PC-9 (cell line): ENCODE results near the gene SLC7A5. TPM values are rescaled to one million over a fixed set of nuclear protein-coding genes. Genes with fewer than 3 reads are reported as not detected.
"Not testable (repeated sequence)": the region's sequence is repeated elsewhere in the genome, so short reads cannot be mapped to it uniquely, and the experiment has no call there.

Experiments used
- BruUV-seq: library from RNA; stranded (reverse); fragments of 400-500 nt; replicated peaks from 2 replicates; lab custom pipeline; 2021; lab: Mats Ljungman, UMichigan
- CTCF ChIA-PET: fragments of 300-600 bp; sonication (Branson Sonifier 250); formaldehyde crosslinking; loops from one replicate; lab custom pipeline; 2022; ENCODE audit warnings: antibody characterized with exemption; lab: Charles Lee
- POLR2A ChIA-PET: fragments of 300-600 bp; sonication (Branson Sonifier 250); formaldehyde crosslinking; loops from one replicate; lab custom pipeline; 2022; ENCODE audit warnings: antibody characterized with exemption; ENCODE audit not compliant: unreplicated experiment; lab: Charles Lee
- DNase-seq, 2 experiments: peaks; one replicate each; pipeline versions ENCODE4 v3.0.0 to v3.0.0-alpha.2; 2015 to 2022; ENCODE audit warnings: mixed read lengths in 1 of 2
- H2AFZ ChIP-seq: fragments of 200-600 bp; sonication (generic); 2 replicates; pipeline ENCODE4 v1.8.1; 2017; ENCODE audit warnings: antibody characterized with exemption
- H3F3A ChIP-seq: fragments of 200-600 bp; sonication (generic); 2 replicates; pipeline ENCODE4 v1.8.1; 2017; ENCODE audit warnings: antibody characterized with exemption, mild to moderate bottlenecking, low read depth; ENCODE audit not compliant: insufficient read depth
- H3K27ac ChIP-seq: fragments of 200-600 bp; sonication (generic); 2 replicates; pipeline ENCODE4 v1.6.1; 2016; ENCODE audit warnings: mixed run types
- H3K27me3 ChIP-seq: fragments of 200-600 bp; sonication (generic); 2 replicates; pipeline ENCODE4 v1.6.1; 2016; ENCODE audit warnings: low read depth, mixed run types; ENCODE audit not compliant: insufficient read depth
- H3K36me3 ChIP-seq: fragments of 200-600 bp; sonication (generic); 2 replicates; pipeline ENCODE4 v1.6.1; 2016; ENCODE audit warnings: low read depth, mixed run types
- H3K4me1 ChIP-seq: fragments of 200-600 bp; sonication (generic); replicated peaks from 2 replicates; pipeline ENCODE4 v1.6.1; 2016; ENCODE audit warnings: mixed run types; ENCODE audit not compliant: insufficient read depth
- H3K4me2 ChIP-seq: fragments of 200-600 bp; sonication (generic); 2 replicates; pipeline ENCODE4 v1.6.1; 2017; ENCODE audit warnings: mixed run types
- H3K4me3 ChIP-seq: fragments of 200-600 bp; sonication (generic); 2 replicates; pipeline ENCODE4 v1.6.1; 2016; ENCODE audit warnings: mixed run types
- H3K79me2 ChIP-seq: fragments of 200-600 bp; sonication (generic); 2 replicates; pipeline ENCODE4 v1.6.1; 2017; ENCODE audit warnings: low read depth, mixed run types
- H3K9me2 ChIP-seq: fragments of 200-600 bp; sonication (generic); 2 replicates; pipeline ENCODE4 v1.8.1; 2017; ENCODE audit warnings: mild to moderate bottlenecking; ENCODE audit not compliant: insufficient read depth
- H3K9me3 ChIP-seq: fragments of 200-600 bp; sonication (generic); 2 replicates; pipeline ENCODE4 v1.8.1; 2016; ENCODE audit warnings: low read depth; ENCODE audit not compliant: insufficient read depth
- H4K20me1 ChIP-seq: fragments of 200-600 bp; sonication (generic); 2 replicates; pipeline ENCODE4 v1.8.1; 2017; ENCODE audit not compliant: insufficient read depth
- EZH2 ChIP-seq: fragments of 200-600 bp; sonication (generic); IDR thresholded peaks from 2 replicates; pipeline ENCODE4 v1.8.0; 2017; ENCODE audit warnings: antibody characterized with exemption, low read depth
- intact Hi-C: fragments of 100-400 bp; cut with micrococcal nuclease; formaldehyde crosslinking; loops from one replicate; pipeline ENCODE4 v1.10.0; 2022; ENCODE audit not compliant: unreplicated experiment
- total RNA-seq: library from RNA; stranded (reverse); gene quantifications from 2 replicates; pipeline ENCODE4 v1.2.3, GENCODE V29; 2021
- TF ChIP-seq, protein P1 (sequence below): fragments of 200-600 bp; sonication (generic); conservative IDR thresholded peaks from 2 replicates; pipeline ENCODE4 v1.6.1; 2017; ENCODE audit warnings: mixed run types, antibody characterized with exemption, mild to moderate bottlenecking, moderate library complexity

The SLC7A5 gene
- total RNA-seq, 1 experiment from 2014 or later = 496 TPM

DNA sequence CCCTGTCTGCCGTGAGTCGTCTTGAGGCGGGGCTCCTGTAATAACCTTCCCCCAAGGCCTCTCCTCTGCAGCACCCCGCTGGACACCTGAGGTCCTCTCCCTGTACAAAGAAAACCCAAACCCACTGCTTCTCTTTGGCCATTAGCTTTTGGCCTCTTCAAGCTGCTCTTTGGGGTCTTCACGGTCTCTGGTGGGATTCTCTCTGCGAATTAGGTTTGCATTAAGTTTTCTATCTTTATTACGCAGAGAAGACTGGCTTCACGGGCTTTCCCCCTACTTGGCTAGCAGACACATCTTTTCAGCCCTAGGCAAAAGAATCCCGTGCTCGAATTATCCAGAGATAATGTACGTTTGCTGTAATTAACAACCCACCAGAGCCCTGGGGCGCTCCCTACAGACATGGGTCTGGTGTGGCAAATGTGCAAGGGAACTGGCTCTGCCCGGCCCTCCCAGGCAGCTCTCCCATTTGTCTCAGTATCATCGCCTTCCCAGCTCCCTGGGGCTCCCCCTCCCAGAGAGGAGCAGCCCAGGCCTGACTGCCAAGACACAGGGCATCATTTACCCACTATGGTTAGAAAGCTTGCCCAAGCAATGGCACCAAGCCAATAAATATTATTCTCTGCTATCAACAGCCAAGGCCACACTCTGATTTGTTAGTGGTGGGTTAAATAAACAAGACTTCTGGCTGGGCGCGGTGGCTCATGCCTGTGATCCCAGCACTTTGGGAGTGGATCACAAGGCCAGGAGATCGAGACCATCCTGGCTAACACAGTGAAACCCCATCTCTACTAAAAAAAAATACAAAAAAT, 78.8 kb downstream of the SLC7A5 start:
- Histone ChIP-seq H3K27ac (peak overlapping the region; percentile 77), H3K79me2 (no peaks in the 10 kb centered on the region), H4K20me1 (no peaks in the 10 kb centered on the region), H3K9me2 (no peaks in the 10 kb centered on the region), H2AFZ (peak overlapping the region; percentile 34; the same call in 1 of the 2 replicates), H3K4me2 (peak overlapping the region; percentile 44), H3K9me3 (no peaks in the 10 kb centered on the region), H3F3A (peaks cover 44% of the 10 kb centered on the region; the same call in 1 of the 2 replicates), H3K27me3 (no peaks in the 10 kb centered on the region), H3K4me3 (no peak overlapping the region), H3K36me3 (no peaks in the 10 kb centered on the region), H3K4me1 (peaks cover 38% of the 10 kb centered on the region)
- DNase-seq = peak; percentile 39 to 76
- TF ChIP-seq EZH2 = no peak
- TF ChIP-seq, protein P1, sequence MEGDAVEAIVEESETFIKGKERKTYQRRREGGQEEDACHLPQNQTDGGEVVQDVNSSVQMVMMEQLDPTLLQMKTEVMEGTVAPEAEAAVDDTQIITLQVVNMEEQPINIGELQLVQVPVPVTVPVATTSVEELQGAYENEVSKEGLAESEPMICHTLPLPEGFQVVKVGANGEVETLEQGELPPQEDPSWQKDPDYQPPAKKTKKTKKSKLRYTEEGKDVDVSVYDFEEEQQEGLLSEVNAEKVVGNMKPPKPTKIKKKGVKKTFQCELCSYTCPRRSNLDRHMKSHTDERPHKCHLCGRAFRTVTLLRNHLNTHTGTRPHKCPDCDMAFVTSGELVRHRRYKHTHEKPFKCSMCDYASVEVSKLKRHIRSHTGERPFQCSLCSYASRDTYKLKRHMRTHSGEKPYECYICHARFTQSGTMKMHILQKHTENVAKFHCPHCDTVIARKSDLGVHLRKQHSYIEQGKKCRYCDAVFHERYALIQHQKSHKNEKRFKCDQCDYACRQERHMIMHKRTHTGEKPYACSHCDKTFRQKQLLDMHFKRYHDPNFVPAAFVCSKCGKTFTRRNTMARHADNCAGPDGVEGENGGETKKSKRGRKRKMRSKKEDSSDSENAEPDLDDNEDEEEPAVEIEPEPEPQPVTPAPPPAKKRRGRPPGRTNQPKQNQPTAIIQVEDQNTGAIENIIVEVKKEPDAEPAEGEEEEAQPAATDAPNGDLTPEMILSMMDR = no peak
- no TSS peak for BruUV-seq
- intact Hi-C loops = loop anchor here (5.0 kb wide), 1 partner anchor 62 kb away; no protein-coding TSS in a partner anchor
- ChIA-PET POLR2A (interaction anchor here (0.6 to 1.0 kb wide), 4 partner anchors 17 to 161 kb away, joined by 3 to 6 read pairs (median 4); partner anchors contain the start of gene BANP), CTCF (interaction anchor here (0.9 to 1.8 kb wide), 2 partner anchors 12 to 60 kb away, joined by 3 to 4 read pairs; no protein-coding TSS in a partner anchor)

- intact Hi-C loops = loop anchor here (5.0 kb wide), 1 partner anchor 63 kb away; no protein-coding TSS in a partner anchor
- H3K9me2 ChIP-seq = no peaks in the 10 kb centered on the region
- no peaks in the 10 kb centered on the region for H3K9me3 ChIP-seq
- H3K27ac ChIP-seq = peak overlapping the region; percentile 77
- peak overlapping the region; percentile 34; the same call in 1 of the 2 replicates for H2AFZ ChIP-seq
- BruUV-seq = TSS peak; percentile 51
- H4K20me1 ChIP-seq = no peaks in the 10 kb centered on the region
- no peak overlapping the region for H3K4me3 ChIP-seq
- DNase-seq = peak; percentile 90 to 91
- no peaks in the 10 kb centered on the region for H3K36me3 ChIP-seq
- no peaks in the 10 kb centered on the region for H3K27me3 ChIP-seq
- TF ChIP-seq EZH2 = no peak
- TF ChIP-seq, protein P1 = no peak
- H3K4me1 ChIP-seq = peaks cover 38% of the 10 kb centered on the region
- POLR2A ChIA-PET = interaction anchor here (0.6 to 1.0 kb wide), 4 partner anchors 18 to 82 kb away, joined by 3 to 6 read pairs (median 4); no protein-coding TSS in a partner anchor
- CTCF ChIA-PET = interaction anchor here (0.6 to 1.8 kb wide), 3 partner anchors 11 to 61 kb away, joined by 3 to 7 read pairs (median 4); no protein-coding TSS in a partner anchor
- H3K79me2 ChIP-seq = no peaks in the 10 kb centered on the region
- H3K4me2 ChIP-seq = peak overlapping the region; percentile 44
- H3F3A ChIP-seq = peaks cover 47% of the 10 kb centered on the region; the same call in 1 of the 2 replicates
These were observed 79.6 kb downstream of the SLC7A5 start for GRCh38 chr16:87789437-87790291.

DNA sequence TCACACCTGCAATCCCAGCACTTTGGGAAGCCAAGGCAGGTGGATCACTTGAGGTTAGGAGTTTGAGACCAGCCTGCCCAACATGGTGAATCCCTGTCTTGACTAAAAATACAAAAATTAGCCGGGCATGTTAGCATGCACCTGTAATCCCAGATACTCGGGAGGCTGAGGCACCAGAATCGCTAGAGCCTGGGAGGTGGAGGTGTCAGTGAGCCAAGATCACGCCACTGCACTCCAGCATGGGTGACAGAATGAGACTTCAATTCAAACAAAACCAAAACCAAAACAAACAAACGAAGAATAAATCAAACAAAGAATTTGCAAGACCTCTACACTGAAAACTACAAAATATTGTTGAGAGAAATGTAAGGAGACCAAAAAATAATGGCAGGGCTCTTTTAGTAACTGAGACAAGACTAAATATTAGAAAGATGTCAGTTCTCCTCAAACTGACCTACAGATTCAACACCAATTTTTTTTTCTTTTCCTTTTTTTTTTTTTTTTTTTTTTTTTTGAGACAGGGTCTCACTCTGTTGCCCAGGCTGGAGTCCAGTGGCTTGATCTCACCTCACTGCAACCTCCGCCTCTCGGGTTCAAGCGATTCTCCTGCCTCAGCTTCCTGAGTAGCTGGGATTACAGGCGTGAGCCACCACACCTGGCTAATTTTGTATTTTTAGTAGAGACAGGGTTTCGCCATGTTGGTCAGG, 80.4 kb downstream of the SLC7A5 start:
- Histone ChIP-seq H3F3A (peaks cover 41% of the 10 kb centered on the region; the same call in 1 of the 2 replicates), H3K4me1 (peaks cover 31% of the 10 kb centered on the region), H3K27ac (peak overlapping the region; percentile 77; the same call in 1 of the 2 replicates)
- BruUV-seq, H3K27me3 ChIP-seq, H2AFZ ChIP-seq, H3K9me2 ChIP-seq, CTCF ChIA-PET, H3K36me3 ChIP-seq, DNase-seq, H3K4me2 ChIP-seq, H3K4me3 ChIP-seq, intact Hi-C loops, H3K79me2 ChIP-seq, H3K9me3 ChIP-seq, H4K20me1 ChIP-seq: not testable (repeated sequence)
- POLR2A ChIA-PET = interaction anchor here (0.6 kb wide), 1 partner anchor 972 kb away, joined by 3 read pairs; no protein-coding TSS in a partner anchor

DNA sequence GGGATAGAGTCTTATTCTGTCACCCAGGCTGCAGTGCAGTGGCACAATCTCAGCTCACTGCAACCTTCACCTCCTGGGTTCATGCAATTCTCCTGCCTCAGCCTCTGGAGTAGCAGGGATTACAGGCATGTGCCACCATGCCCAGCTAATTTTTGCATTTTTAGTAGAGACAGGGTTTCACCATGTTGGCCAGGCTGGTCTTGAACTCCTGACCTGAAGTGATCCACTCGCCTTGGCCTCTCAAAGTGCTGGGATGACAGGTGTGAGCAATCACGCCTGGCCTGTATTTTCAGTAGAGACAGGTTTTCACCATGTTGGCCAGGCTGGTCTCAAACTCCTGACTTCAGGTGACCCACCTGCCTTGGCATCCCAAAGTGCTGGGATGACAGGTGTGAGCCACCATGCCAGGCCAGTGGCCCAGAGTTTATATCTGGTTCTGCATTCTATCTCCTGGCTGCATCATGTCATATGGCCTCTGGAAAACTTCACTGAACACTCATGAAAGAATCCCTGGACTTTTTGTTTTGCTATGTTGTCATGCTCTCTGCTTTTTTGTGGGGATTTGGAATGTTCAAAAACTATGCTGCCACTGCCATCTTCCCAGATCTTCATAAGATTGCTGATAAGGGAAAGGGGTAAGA, 81.7 kb downstream of the SLC7A5 start:
- CTCF ChIA-PET = interaction anchor here (0.5 kb wide), 1 partner anchor 10 kb away, joined by 4 read pairs; no protein-coding TSS in a partner anchor
- intact Hi-C loops, H3K27ac ChIP-seq, H3K27me3 ChIP-seq, H3K9me3 ChIP-seq, H3K4me3 ChIP-seq, H3K4me2 ChIP-seq, DNase-seq, H2AFZ ChIP-seq, H3K36me3 ChIP-seq, BruUV-seq, POLR2A ChIA-PET, H4K20me1 ChIP-seq, H3K79me2 ChIP-seq, H3K9me2 ChIP-seq: not testable (repeated sequence)
- peaks cover 32% of the 10 kb centered on the region; the same call in 1 of the 2 replicates for H3F3A ChIP-seq
- H3K4me1 ChIP-seq = peaks cover 23% of the 10 kb centered on the region
